GM13977 (cell line): ENCODE measurements around the gene BEX4.
"Not testable (repeated sequence)": the region's sequence is repeated elsewhere in the genome, so short reads cannot be mapped to it uniquely, and the experiment has no call there.

Experiments
- DNase-seq: peaks from one replicate; pipeline ENCODE4 v3.0.0; 2012; ENCODE audit warnings: low spot score
- in situ Hi-C: fragments of 300-500 bp; cut with MboI; formaldehyde crosslinking; loops from one replicate; pipeline ENCODE4 v1.12.0; 2022; ENCODE audit warnings: low sequenced_read_pairs, low pct_unique_long_range_greater_than_20kb, mixed read lengths, inconsistent platforms; ENCODE audit not compliant: unreplicated experiment
- TF ChIP-seq, protein P1 (sequence below): IDR thresholded peaks from 2 replicates; pipeline ENCODE4 v1.5.1; 2012; ENCODE audit warnings: mild to moderate bottlenecking, control low read depth; ENCODE audit not compliant: insufficient read depth; ENCODE audit errors: extremely low read depth, missing control alignments

BEX4 gene

GRCh38 chrX:103187953-103188475 lies 26.9 kb upstream of the BEX4 start:
- TF ChIP-seq, protein P1, sequence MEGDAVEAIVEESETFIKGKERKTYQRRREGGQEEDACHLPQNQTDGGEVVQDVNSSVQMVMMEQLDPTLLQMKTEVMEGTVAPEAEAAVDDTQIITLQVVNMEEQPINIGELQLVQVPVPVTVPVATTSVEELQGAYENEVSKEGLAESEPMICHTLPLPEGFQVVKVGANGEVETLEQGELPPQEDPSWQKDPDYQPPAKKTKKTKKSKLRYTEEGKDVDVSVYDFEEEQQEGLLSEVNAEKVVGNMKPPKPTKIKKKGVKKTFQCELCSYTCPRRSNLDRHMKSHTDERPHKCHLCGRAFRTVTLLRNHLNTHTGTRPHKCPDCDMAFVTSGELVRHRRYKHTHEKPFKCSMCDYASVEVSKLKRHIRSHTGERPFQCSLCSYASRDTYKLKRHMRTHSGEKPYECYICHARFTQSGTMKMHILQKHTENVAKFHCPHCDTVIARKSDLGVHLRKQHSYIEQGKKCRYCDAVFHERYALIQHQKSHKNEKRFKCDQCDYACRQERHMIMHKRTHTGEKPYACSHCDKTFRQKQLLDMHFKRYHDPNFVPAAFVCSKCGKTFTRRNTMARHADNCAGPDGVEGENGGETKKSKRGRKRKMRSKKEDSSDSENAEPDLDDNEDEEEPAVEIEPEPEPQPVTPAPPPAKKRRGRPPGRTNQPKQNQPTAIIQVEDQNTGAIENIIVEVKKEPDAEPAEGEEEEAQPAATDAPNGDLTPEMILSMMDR, result no peak
- in situ Hi-C loops, result no loop called here
- no peak for DNase-seq

DNA sequence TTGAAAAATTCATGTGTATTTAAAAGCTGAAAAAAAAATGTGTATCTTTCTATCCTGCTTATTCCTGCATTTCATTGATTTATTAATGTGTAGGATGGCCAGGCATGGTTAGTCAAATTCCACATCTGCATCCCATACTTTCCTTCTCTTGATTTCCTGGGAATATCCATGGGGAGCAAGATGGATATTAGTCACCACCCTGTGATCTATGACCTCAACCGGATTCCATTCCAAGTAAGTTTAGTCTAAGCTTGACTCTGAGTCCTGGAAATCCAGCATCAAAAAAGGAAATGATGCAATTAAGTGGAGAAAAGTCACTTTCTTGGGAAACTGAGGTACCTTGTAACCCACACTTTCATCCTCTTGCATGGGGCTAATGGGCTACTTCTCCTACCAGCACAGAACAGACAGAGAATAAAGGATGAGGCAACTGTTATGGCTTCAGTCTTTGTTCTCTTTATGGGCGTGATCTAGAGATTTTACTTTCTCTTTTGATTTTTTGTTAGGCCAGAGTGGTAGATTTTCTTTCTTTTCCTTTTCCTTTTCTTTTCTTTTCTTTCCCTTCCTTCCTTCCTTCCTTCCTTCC lies 17.1 kb upstream of the BEX4 start:
- in situ Hi-C loops, result no loop called here
- no peak for DNase-seq
- TF ChIP-seq, protein P1, result no peak

- in situ Hi-C loops, DNase-seq: not testable (repeated sequence)
These were observed 16.2 kb upstream of the BEX4 start for GRCh38 chrX:103198668-103199067.

GRCh38 chrX:103201041-103201440 lies 13.9 kb upstream of the BEX4 start:
- in situ Hi-C loops, result loop anchor here (25.0 kb wide), 1 partner anchor 261 kb away; no protein-coding TSS in a partner anchor
- DNase-seq, result no peak
- TF ChIP-seq, protein P1, result no peak

DNA sequence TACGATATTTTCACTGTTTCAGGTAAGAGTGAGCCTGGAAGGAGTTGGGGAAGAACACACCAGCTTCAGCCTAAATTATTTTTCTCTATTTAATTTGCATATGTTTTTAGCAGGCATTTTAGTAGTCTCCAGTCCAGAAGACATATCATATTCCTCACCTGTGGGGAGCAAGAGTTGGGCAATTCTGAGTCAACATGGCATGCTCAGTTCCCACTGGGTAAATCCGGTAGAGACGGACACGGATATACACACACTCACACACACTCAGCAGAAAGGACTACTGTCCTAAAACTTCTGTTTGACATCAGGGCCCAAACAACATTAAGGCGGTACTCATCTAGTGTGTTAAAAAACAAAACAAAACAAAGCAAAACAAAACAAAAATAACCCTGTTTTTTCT lies 4.9 kb upstream of the BEX4 start:
- DNase-seq, result no peak
- in situ Hi-C loops, result loop anchor here (25.0 kb wide), 1 partner anchor 252 kb away; no protein-coding TSS in a partner anchor
- TF ChIP-seq, protein P1, result no peak

- TF ChIP-seq, protein P1, result peak; percentile 54
- in situ Hi-C loops, result loop anchor here (25.0 kb wide), 1 partner anchor 251 kb away; no protein-coding TSS in a partner anchor
- peak; percentile 53 for DNase-seq
These were observed 3.7 kb upstream of the BEX4 start for GRCh38 chrX:103211012-103211715.
